ENCODE measurements around the gene CFAP74.

DNA sequence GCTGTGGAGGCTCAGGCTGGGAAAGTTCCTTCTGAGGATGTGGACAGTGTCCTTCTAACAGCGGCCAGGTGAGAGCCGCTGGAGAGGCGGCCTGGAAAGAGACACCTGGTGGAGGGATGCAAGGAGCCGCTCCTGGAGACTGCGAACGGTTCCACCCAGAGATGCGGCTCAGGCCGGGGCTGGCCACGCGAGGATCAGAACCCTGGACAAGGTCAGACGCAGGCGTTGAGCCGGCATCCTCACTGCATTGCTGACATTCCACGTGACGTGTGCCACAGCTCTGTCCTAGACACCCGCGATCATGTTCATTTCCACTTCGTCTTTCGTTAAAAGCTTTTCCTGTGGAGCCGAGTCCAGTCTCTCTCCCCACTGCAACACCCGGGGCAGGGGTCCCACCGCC is 28.8 kb downstream of the CFAP74 start:
- no peak for TF ChIP-seq MYC (IDR thresholded peaks at IDR 0.05; ENCODE audit: borderline replicate concordance, low read length)
- no peak for TF ChIP-seq TFCP2L1 (CRISPR knock-in tag; IDR thresholded peaks at IDR 0.05)
- TF ChIP-seq MAFK (IDR thresholded peaks at IDR 0.05; ENCODE audit: partially characterized antibody): no peak
- TF ChIP-seq SMC3 (IDR thresholded peaks at IDR 0.05): no peak
- TF ChIP-seq JUNB (IDR thresholded peaks at IDR 0.05): no peak
- TF ChIP-seq, protein P1, sequence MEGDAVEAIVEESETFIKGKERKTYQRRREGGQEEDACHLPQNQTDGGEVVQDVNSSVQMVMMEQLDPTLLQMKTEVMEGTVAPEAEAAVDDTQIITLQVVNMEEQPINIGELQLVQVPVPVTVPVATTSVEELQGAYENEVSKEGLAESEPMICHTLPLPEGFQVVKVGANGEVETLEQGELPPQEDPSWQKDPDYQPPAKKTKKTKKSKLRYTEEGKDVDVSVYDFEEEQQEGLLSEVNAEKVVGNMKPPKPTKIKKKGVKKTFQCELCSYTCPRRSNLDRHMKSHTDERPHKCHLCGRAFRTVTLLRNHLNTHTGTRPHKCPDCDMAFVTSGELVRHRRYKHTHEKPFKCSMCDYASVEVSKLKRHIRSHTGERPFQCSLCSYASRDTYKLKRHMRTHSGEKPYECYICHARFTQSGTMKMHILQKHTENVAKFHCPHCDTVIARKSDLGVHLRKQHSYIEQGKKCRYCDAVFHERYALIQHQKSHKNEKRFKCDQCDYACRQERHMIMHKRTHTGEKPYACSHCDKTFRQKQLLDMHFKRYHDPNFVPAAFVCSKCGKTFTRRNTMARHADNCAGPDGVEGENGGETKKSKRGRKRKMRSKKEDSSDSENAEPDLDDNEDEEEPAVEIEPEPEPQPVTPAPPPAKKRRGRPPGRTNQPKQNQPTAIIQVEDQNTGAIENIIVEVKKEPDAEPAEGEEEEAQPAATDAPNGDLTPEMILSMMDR (IDR thresholded peaks at IDR 0.05): no peak
- no peak for TF ChIP-seq KDM5A (IDR thresholded peaks at IDR 0.05)
- TF ChIP-seq, protein P2, sequence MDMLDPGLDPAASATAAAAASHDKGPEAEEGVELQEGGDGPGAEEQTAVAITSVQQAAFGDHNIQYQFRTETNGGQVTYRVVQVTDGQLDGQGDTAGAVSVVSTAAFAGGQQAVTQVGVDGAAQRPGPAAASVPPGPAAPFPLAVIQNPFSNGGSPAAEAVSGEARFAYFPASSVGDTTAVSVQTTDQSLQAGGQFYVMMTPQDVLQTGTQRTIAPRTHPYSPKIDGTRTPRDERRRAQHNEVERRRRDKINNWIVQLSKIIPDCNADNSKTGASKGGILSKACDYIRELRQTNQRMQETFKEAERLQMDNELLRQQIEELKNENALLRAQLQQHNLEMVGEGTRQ (IDR thresholded peaks at IDR 0.05): no peak
- TF ChIP-seq RAD21 (conservative IDR thresholded peaks at IDR 0.05 in 1 of 2, IDR thresholded peaks at IDR 0.05 in 1 of 2): no peak
- TF ChIP-seq POLR2A (IDR thresholded peaks at IDR 0.05; ENCODE audit: low read length): no peak
- TF ChIP-seq EP300 (IDR thresholded peaks at IDR 0.05): no peak
- no peak for TF ChIP-seq CHD2 (IDR thresholded peaks at IDR 0.05; ENCODE audit: low read length, partially characterized antibody)
- TF ChIP-seq RFX5 (IDR thresholded peaks at IDR 0.05): no peak
- TF ChIP-seq CBX2 (IDR thresholded peaks at IDR 0.05; ENCODE audit: borderline replicate concordance, low read depth): no peak
